Calu3 (cell line): ENCODE data around the gene SLC1A2. TPM values are rescaled to one million over a fixed set of nuclear protein-coding genes. Genes with fewer than 3 reads are reported as not detected.

Experiments
- BruUV-seq: library from RNA; stranded (reverse); fragments of 400-500 nt; replicated peaks from 2 replicates; lab custom pipeline; 2021; lab: Mats Ljungman, UMichigan
- CTCF ChIA-PET: fragments of 300-600 bp; sonication (Branson Sonifier 250); formaldehyde crosslinking; loops from one replicate; lab custom pipeline; 2022; ENCODE audit warnings: antibody characterized with exemption; lab: Charles Lee
- DNase-seq: peaks from one replicate; pipeline ENCODE4 v3.0.0; 2022
- H3K27ac Mint-ChIP-seq: one replicate; pipeline ENCODE4 v1.8.0; 2022; ENCODE audit warnings: mixed read lengths; ENCODE audit not compliant: unreplicated experiment
- H3K27me3 Mint-ChIP-seq: one replicate; pipeline ENCODE4 v1.8.0; 2022; ENCODE audit warnings: mixed read lengths; ENCODE audit not compliant: unreplicated experiment
- H3K36me3 Mint-ChIP-seq: one replicate; pipeline ENCODE4 v1.8.0; 2022; ENCODE audit warnings: mild to moderate bottlenecking, moderate library complexity, mixed read lengths; ENCODE audit not compliant: insufficient read depth, unreplicated experiment
- H3K4me1 Mint-ChIP-seq: one replicate; pipeline ENCODE4 v1.8.0; 2022; ENCODE audit warnings: mild to moderate bottlenecking, low read depth, mixed read lengths; ENCODE audit not compliant: unreplicated experiment
- H3K4me3 Mint-ChIP-seq: one replicate; pipeline ENCODE4 v1.8.0; 2022; ENCODE audit warnings: mild to moderate bottlenecking, low read depth, moderate library complexity, mixed read lengths; ENCODE audit not compliant: unreplicated experiment
- H3K9me3 Mint-ChIP-seq: one replicate; pipeline ENCODE4 v1.8.0; 2022; ENCODE audit warnings: low read depth, mixed read lengths; ENCODE audit not compliant: unreplicated experiment
- CTCF ChIP-seq: fragments of 200-600 bp; IDR thresholded peaks from one replicate; pipeline ENCODE4 v1.8.0; 2022; ENCODE audit warnings: antibody characterized with exemption; ENCODE audit not compliant: unreplicated experiment
- intact Hi-C: fragments of 100-400 bp; cut with micrococcal nuclease; formaldehyde crosslinking; loops from one replicate; pipeline ENCODE4 v1.10.0; 2022; ENCODE audit not compliant: unreplicated experiment
- total RNA-seq: library from RNA; stranded (reverse); gene quantifications from 2 replicates; pipeline ENCODE4 v1.2.3, GENCODE V29; 2022

SLC1A2 gene
- total RNA-seq, 1 experiment from 2014 or later, result 0.40 TPM

- no peak overlapping the region for H3K4me3 Mint-ChIP-seq
- CTCF ChIA-PET, result interaction anchor here (0.6 to 0.7 kb wide), 2 partner anchors 164 to 401 kb away, joined by 3 to 4 read pairs; no protein-coding TSS in a partner anchor
- H3K27me3 Mint-ChIP-seq, result peaks cover 12% of the 10 kb centered on the region
- peaks cover 25% of the 10 kb centered on the region for H3K4me1 Mint-ChIP-seq
- no peak for DNase-seq
- no peaks in the 10 kb centered on the region for H3K9me3 Mint-ChIP-seq
- no TSS peak for BruUV-seq
- no peak for TF ChIP-seq CTCF
- H3K36me3 Mint-ChIP-seq, result peaks cover 6% of the 10 kb centered on the region
- no peak overlapping the region for H3K27ac Mint-ChIP-seq
- intact Hi-C loops, result loop anchor here (5.0 to 10.0 kb wide), 5 partner anchors 118 to 800 kb away; no protein-coding TSS in a partner anchor
These were observed 24.4 kb downstream of the SLC1A2 start for GRCh38 chr11:35394941-35395340.

GRCh38 chr11:35393098-35393497, 26.3 kb downstream of the SLC1A2 start:
- Mint-ChIP-seq H3K4me3 (no peak overlapping the region), H3K9me3 (no peaks in the 10 kb centered on the region), H3K36me3 (peaks cover 6% of the 10 kb centered on the region), H3K27ac (peak overlapping the region; percentile 11), H3K4me1 (peaks cover 36% of the 10 kb centered on the region), H3K27me3 (no peaks in the 10 kb centered on the region)
- no peak for DNase-seq
- no peak for TF ChIP-seq CTCF
- no TSS peak for BruUV-seq
- intact Hi-C loops, result loop anchor here (5.0 to 10.0 kb wide), 5 partner anchors 116 to 798 kb away; no protein-coding TSS in a partner anchor
- CTCF ChIA-PET, result interaction anchor here (0.9 to 1.0 kb wide), 2 partner anchors 467 to 468 kb away, joined by 3 read pairs; no protein-coding TSS in a partner anchor

DNA sequence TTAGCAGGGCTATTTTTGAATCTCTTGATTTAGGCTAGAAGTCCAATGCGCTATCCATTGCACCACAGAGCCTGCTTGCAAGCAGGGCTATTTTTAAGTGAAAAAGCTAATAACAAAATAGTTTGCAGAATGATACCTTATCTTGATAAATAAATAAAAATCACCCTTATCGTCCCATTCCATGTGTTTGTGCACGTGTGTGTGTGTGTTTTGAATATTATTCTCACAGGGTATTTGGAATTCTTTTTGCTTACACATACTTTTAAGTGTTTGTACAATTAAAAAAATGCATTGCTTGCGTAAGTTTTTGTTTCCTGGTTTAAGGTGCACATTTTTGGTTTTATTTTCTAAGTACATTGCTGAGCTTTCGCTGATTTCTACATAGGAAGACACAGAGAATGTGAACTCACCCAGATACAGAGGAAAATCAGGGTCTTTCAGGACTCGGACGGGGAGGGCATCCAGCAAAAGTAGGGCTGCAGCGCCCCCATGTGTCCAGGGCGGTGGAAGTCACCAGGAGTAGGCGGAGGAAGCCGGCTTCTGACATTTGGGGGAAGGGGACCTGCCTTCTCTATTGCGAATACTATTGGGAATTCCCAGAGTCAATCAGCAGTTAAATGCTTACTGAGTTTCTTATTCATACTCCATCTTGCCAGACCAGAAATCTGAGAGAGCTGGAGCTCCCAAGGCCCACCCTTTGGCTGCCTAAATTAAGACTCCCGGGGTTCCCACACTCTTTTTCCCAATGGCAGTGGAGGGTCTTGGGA, 27.3 kb downstream of the SLC1A2 start:
- H3K27ac Mint-ChIP-seq, result no peak overlapping the region
- H3K36me3 Mint-ChIP-seq, result peaks cover 9% of the 10 kb centered on the region
- peak; percentile 92 for DNase-seq
- no peak overlapping the region for H3K4me3 Mint-ChIP-seq
- H3K4me1 Mint-ChIP-seq, result peaks cover 44% of the 10 kb centered on the region
- BruUV-seq, result no TSS peak
- no peaks in the 10 kb centered on the region for H3K9me3 Mint-ChIP-seq
- TF ChIP-seq CTCF, result peak; percentile 87
- intact Hi-C loops, result loop anchor here (1.0 to 10.0 kb wide), 8 partner anchors 115 to 797 kb away; no protein-coding TSS in a partner anchor
- no peaks in the 10 kb centered on the region for H3K27me3 Mint-ChIP-seq
- CTCF ChIA-PET, result interaction anchor here (1.1 to 2.3 kb wide), 6 partner anchors 18 to 495 kb away, joined by 3 to 12 read pairs (median 3); no protein-coding TSS in a partner anchor

DNA sequence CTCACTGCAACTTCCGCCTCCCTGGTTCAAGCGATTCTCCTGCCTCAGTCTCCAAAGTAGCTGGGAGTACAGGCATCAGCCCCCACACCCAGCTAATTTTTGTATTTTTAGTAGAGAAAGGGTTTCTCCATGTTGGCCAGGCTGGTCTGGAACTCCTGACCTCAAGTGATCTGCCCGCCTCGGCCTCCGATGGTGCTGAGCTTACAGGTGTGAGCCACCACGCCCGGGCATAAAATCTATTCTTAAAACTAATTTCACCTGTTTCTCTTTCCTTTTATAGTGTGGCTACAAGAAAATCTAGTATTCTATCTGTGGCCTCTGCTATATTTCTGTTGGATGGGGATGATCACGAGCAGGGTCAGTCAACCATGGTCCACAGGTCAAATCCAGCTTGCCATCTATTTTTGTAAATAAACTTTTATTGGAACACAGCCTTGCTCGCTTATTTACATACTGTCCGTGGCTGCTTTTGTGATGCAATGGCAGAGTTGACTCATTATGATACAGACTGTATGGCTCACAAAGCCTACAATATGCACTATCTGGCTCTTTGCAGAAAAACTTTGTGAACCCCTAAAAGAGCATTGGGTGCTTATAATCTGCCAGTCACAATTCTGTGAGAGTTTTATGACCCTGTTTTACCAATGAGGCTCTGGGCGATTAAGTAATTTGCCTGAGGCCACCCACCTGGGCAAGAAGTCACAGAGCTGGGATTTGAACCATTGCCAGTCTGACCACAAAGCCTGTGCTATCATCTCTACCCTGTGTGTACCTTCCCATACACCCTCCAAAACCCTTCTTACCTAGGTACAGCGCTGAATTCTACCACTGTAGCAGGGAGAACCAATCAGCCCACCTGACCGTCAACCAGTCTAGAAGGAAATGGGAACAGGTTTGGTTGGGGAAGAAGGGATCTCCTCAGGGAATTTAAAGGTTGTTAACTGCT, 28.3 kb downstream of the SLC1A2 start:
- CTCF ChIA-PET, result interaction anchor here (0.7 to 2.3 kb wide), 8 partner anchors 17 to 494 kb away, joined by 3 to 12 read pairs (median 3); no protein-coding TSS in a partner anchor
- peak; percentile 28 for DNase-seq
- Mint-ChIP-seq H3K27me3 (no peaks in the 10 kb centered on the region), H3K4me1 (peaks cover 47% of the 10 kb centered on the region), H3K27ac (peak overlapping the region; percentile 56), H3K4me3 (no peak overlapping the region), H3K9me3 (no peaks in the 10 kb centered on the region), H3K36me3 (peaks cover 12% of the 10 kb centered on the region)
- intact Hi-C loops, result loop anchor here (5.0 to 10.0 kb wide), 5 partner anchors 114 to 796 kb away; no protein-coding TSS in a partner anchor
- TF ChIP-seq CTCF, result no peak
- BruUV-seq, result no TSS peak
